Cerebellar cortex (tissue), 1 donor: ENCODE results near the gene FCHSD2.
"Not testable (repeated sequence)": the region's sequence is repeated elsewhere in the genome, so short reads cannot be mapped to it uniquely, and the experiment has no call there.

Experiments
- DNase-seq: peaks from one replicate; pipeline ENCODE4 v3.0.0-alpha.2; 2015; ENCODE audit warnings: low spot score

The FCHSD2 gene

GRCh38 chr11:72833083-72833733 is 308.9 kb downstream of the FCHSD2 start:
- DNase-seq = no peak

- no peak for DNase-seq
Observed at GRCh38 chr11:72832301-72833082, 309.6 kb downstream of the FCHSD2 start.

- DNase-seq = peak; percentile 89
Observed at GRCh38 chr11:72831521-72832300, 310.4 kb downstream of the FCHSD2 start.

- DNase-seq = no peak
Observed at GRCh38 chr11:72829884-72830533, 312.1 kb downstream of the FCHSD2 start.

GRCh38 chr11:72829178-72829577 is 312.9 kb downstream of the FCHSD2 start:
- DNase-seq = no peak

GRCh38 chr11:72828692-72829101 is 313.4 kb downstream of the FCHSD2 start:
- no peak for DNase-seq

- no peak for DNase-seq
Observed at GRCh38 chr11:72828081-72828567, 314.0 kb downstream of the FCHSD2 start.

GRCh38 chr11:72827656-72828055 is 314.5 kb downstream of the FCHSD2 start:
- DNase-seq = not testable (repeated sequence)

GRCh38 chr11:72826942-72827480 is 315.1 kb downstream of the FCHSD2 start:
- no peak for DNase-seq

GRCh38 chr11:72826191-72826941 is 315.8 kb downstream of the FCHSD2 start:
- DNase-seq = no peak

- no peak for DNase-seq
Observed at GRCh38 chr11:72825661-72826060, 316.5 kb downstream of the FCHSD2 start.

- DNase-seq = no peak
Observed at GRCh38 chr11:72824811-72825505, 317.2 kb downstream of the FCHSD2 start.

GRCh38 chr11:72824020-72824419 is 318.1 kb downstream of the FCHSD2 start:
- DNase-seq = no peak

- DNase-seq = no peak
Observed at GRCh38 chr11:72823105-72823804, 318.9 kb downstream of the FCHSD2 start.

GRCh38 chr11:72821920-72822799 is 320.0 kb downstream of the FCHSD2 start:
- DNase-seq = peak; percentile 88

GRCh38 chr11:72821221-72821919 is 320.7 kb downstream of the FCHSD2 start:
- DNase-seq = peak; percentile 40

GRCh38 chr11:72820439-72821139 is 321.5 kb downstream of the FCHSD2 start:
- no peak for DNase-seq
